NCI-H446 treated with DMSO at 0.1 percent for 48 hours (cell line): Measurements from ENCODE around the gene SLCO2B1.

Source experiments
- DNase-seq: peaks from one replicate; lab custom pipeline; 2025; lab: John Stamatoyannopoulos, UW

SLCO2B1 gene

GRCh38 chr11:75161506-75162095, 10.7 kb downstream of the SLCO2B1 start:
- DNase-seq: no peak

GRCh38 chr11:75162954-75163353, 12.0 kb downstream of the SLCO2B1 start:
- DNase-seq: no peak

- no peak for DNase-seq
These were observed 13.3 kb downstream of the SLCO2B1 start for GRCh38 chr11:75163921-75164849.

- DNase-seq: no peak
These were observed 14.8 kb downstream of the SLCO2B1 start for GRCh38 chr11:75165721-75166120.

- DNase-seq: no peak
These were observed 15.9 kb downstream of the SLCO2B1 start for GRCh38 chr11:75166791-75167190.

GRCh38 chr11:75167617-75168016, 16.7 kb downstream of the SLCO2B1 start:
- DNase-seq: no peak

- no peak for DNase-seq
These were observed 18.4 kb downstream of the SLCO2B1 start for GRCh38 chr11:75169101-75169885.

- no peak for DNase-seq
These were observed 19.8 kb downstream of the SLCO2B1 start for GRCh38 chr11:75170516-75171201.

- DNase-seq: no peak
These were observed 22.4 kb downstream of the SLCO2B1 start for GRCh38 chr11:75173336-75173735.

- DNase-seq: no peak
These were observed 24.0 kb downstream of the SLCO2B1 start for GRCh38 chr11:75174781-75175370.

GRCh38 chr11:75182664-75183063, 31.8 kb downstream of the SLCO2B1 start:
- DNase-seq: no peak

- DNase-seq: no peak
These were observed 33.1 kb downstream of the SLCO2B1 start for GRCh38 chr11:75184051-75184450.

- no peak for DNase-seq
These were observed 34.0 kb downstream of the SLCO2B1 start for GRCh38 chr11:75184757-75185425.

GRCh38 chr11:75185866-75186265, 35.0 kb downstream of the SLCO2B1 start:
- no peak for DNase-seq

GRCh38 chr11:75186999-75187398, 36.1 kb downstream of the SLCO2B1 start:
- DNase-seq: no peak

- DNase-seq: no peak
These were observed 37.8 kb downstream of the SLCO2B1 start for GRCh38 chr11:75188671-75189070.

- no peak for DNase-seq
These were observed 38.2 kb downstream of the SLCO2B1 start for GRCh38 chr11:75189108-75189507.

GRCh38 chr11:75189911-75190310, 39.0 kb downstream of the SLCO2B1 start:
- peak; percentile 5 for DNase-seq

GRCh38 chr11:75190652-75191329, 39.9 kb downstream of the SLCO2B1 start:
- no peak for DNase-seq

- DNase-seq: peak; percentile 48
These were observed 40.4 kb downstream of the SLCO2B1 start for GRCh38 chr11:75191330-75191717.
